ENCODE data around the gene RABEP2.

GRCh38 chr16:28891964-28892890 lies 32.8 kb downstream of the RABEP2 start:
- TF ChIP-seq EZH2phosphoT487 (IDR thresholded peaks at IDR 0.05; ENCODE audit: low read depth) (no peak), CTCF (IDR thresholded peaks at IDR 0.05; ENCODE audit: low read depth, low read length) (no peak)

All from OCI-LY3 (cell line).